Lower lobe of right lung (tissue), 2 donors: Measurements from ENCODE around the gene AOPEP. TPM values are rescaled to one million over a fixed set of nuclear protein-coding genes. Genes with fewer than 3 reads are reported as not detected.

ENCODE experiments used
- ATAC-seq, 2 donors: fragments of 200-7000 bp; cut with Tn5 transposase; one replicate each; pipeline ENCODE4 v1.9.1; 2020 to 2022; ENCODE audit warnings: mild to moderate bottlenecking in 2 of 2, moderate library complexity in 2 of 2
- DNase-seq: peaks from one replicate; pipeline ENCODE4 v3.0.0-alpha.2; 2020
- H3K27ac ChIP-seq: fragments of 200-600 bp; one replicate; pipeline ENCODE4 v1.8.0; 2022
- H3K27me3 ChIP-seq: fragments of 200-600 bp; one replicate; pipeline ENCODE4 v1.8.0; 2022; ENCODE audit warnings: low read depth
- H3K36me3 ChIP-seq: fragments of 200-600 bp; one replicate; pipeline ENCODE4 v1.8.0; 2022; ENCODE audit warnings: mild to moderate bottlenecking
- H3K4me1 ChIP-seq: fragments of 200-600 bp; one replicate; pipeline ENCODE4 v1.8.0; 2022
- H3K4me3 ChIP-seq: fragments of 200-600 bp; one replicate; pipeline ENCODE4 v1.8.0; 2022; ENCODE audit warnings: mild to moderate bottlenecking
- H3K9me3 ChIP-seq: fragments of 200-600 bp; one replicate; pipeline ENCODE4 v1.8.0; 2022
- intact Hi-C: fragments of 100-400 bp; cut with DNase I; formaldehyde crosslinking; loops from one replicate; pipeline ENCODE4 v1.11.0; 2022
- total RNA-seq: library from RNA; stranded (reverse); fragmentation: NEBNext Ultra II Directional; extraction: Animal tissue kit (Norgen Biotek cat#: 25700); gene quantifications from one replicate; pipeline ENCODE4 v1.2.1, GENCODE V29; 2021
- TF ChIP-seq, protein P1 (sequence below): fragments of 200-600 bp; IDR thresholded peaks from one replicate; pipeline ENCODE4 v1.8.0; 2022; ENCODE audit warnings: antibody characterized with exemption, mild to moderate bottlenecking
- donor health status: DM: no; HTN: yes; CAD: no; lungs with severe emphysema.

AOPEP gene
- total RNA-seq, 1 donor from 2014 or later = 63.7 TPM

DNA sequence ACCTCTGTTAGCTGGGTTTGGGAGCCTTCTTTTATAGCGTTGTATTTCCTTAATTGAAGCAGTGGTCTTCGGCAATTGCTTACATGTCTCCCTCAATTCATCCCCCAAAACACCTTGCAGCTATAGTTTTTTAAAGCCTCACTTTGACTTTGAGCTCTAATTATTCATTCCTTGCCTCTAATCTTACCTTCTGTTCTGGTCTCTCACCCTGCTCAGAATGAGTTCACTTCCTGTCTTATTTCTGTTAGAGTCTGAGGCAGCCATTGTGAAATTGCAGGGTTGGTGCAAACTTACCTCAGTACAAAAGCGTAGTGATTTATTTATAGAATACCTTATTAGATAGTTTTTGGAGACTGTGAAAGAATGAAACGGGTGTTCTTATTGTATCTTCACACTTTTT lies 35.0 kb downstream of the AOPEP start:
- H3K9me3 ChIP-seq = no peaks in the 10 kb centered on the region

DNA sequence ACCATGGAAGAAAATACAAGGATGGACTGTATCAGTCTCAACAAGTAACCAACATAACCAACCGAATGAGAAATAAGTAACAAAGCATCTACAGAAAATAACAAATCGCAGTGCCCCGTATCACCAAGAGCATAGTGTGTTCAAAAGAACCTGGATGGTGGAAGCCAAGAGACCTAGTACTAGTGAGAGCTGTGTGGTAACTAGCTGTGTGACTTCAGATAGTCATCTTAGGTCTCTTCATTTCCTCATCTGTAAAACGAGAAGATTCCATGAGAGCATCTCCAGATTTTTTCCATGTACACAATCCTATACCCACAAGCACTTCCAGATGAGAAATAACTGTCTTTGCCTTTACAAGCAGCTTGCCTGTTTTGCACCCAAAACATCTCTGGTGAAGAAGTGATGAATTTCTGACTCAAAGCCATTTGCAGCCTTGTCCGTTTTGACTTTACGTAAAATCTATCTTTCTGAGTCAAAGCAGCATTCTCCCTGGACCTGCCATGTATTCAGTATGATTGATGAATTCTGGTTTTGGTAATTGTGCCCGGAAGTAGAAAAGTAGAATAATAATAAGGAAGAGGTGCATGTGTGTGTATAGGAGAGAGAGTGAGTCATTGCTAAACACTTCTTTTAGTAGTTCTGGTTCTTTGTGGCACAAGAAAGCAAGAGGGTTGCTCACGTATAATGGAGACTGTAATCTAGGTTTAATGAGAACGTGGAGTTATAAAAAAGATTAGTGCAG lies 41.0 kb downstream of the AOPEP start:
- H3K27ac ChIP-seq = no peak overlapping the region
- no peaks in the 10 kb centered on the region for H3K27me3 ChIP-seq
- TF ChIP-seq, protein P1, sequence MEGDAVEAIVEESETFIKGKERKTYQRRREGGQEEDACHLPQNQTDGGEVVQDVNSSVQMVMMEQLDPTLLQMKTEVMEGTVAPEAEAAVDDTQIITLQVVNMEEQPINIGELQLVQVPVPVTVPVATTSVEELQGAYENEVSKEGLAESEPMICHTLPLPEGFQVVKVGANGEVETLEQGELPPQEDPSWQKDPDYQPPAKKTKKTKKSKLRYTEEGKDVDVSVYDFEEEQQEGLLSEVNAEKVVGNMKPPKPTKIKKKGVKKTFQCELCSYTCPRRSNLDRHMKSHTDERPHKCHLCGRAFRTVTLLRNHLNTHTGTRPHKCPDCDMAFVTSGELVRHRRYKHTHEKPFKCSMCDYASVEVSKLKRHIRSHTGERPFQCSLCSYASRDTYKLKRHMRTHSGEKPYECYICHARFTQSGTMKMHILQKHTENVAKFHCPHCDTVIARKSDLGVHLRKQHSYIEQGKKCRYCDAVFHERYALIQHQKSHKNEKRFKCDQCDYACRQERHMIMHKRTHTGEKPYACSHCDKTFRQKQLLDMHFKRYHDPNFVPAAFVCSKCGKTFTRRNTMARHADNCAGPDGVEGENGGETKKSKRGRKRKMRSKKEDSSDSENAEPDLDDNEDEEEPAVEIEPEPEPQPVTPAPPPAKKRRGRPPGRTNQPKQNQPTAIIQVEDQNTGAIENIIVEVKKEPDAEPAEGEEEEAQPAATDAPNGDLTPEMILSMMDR = no peak
- H3K9me3 ChIP-seq = no peaks in the 10 kb centered on the region
- H3K4me3 ChIP-seq = no peak overlapping the region
- no peaks in the 10 kb centered on the region for H3K36me3 ChIP-seq
- ATAC-seq = no peak
- intact Hi-C loops = no loop called here
- H3K4me1 ChIP-seq = no peaks in the 10 kb centered on the region
- DNase-seq = no peak

More for the DNA sequence above, 35.0 kb downstream of the AOPEP start:
- DNase-seq = no peak
- no peaks in the 10 kb centered on the region for H3K4me1 ChIP-seq
- H3K27ac ChIP-seq = no peak overlapping the region
- TF ChIP-seq, protein P1 = no peak
- ATAC-seq = no peak
- intact Hi-C loops = no loop called here
- H3K36me3 ChIP-seq = peaks cover 16% of the 10 kb centered on the region
- no peak overlapping the region for H3K4me3 ChIP-seq
- no peaks in the 10 kb centered on the region for H3K27me3 ChIP-seq

DNA sequence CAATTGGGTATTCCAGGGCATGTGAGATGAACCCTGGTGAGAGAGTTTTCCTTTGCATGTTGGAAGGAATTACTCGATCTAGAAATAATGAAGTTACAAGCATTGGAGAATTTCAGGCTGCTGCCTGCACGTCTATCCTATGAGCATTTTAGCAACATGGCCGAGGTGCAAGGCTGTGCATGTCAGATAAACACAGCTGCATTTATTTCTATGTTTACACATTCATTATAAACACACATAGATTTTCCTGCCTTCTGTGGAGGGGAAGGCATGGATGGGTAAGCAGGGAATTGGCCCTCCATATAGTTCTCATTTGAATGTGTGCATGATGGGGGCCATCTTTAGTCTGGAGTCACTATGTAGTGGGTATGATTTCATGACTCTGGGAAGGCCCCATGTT lies 42.3 kb downstream of the AOPEP start:
- intact Hi-C loops = no loop called here
- TF ChIP-seq, protein P1 = no peak
- DNase-seq (no peak), ATAC-seq (no peak)
- no peaks in the 10 kb centered on the region for H3K9me3 ChIP-seq
- no peaks in the 10 kb centered on the region for H3K4me1 ChIP-seq
- H3K27ac ChIP-seq = no peak overlapping the region
- no peaks in the 10 kb centered on the region for H3K27me3 ChIP-seq
- H3K4me3 ChIP-seq = no peak overlapping the region
- no peaks in the 10 kb centered on the region for H3K36me3 ChIP-seq

DNA sequence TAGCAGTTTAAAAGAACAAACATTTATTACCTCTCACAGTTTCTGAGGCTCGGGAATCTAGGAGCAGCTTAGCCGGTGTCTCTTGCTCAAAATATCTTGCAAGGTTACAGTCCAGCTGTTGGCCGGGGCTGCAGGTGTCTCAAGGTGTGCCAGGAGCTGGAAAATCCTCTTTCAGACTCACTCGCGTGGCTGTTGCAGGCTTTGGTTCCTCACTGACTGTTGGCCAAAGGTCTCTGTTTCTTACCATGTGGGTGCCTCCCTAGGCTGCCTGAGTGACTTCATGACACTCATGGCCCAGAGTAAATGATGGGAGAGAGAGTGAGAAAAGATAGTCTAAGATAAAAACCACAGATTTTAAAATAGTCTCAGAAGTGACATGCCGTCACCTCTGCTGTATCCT lies 43.8 kb downstream of the AOPEP start:
- ATAC-seq (no peak), DNase-seq (no peak)
- Histone ChIP-seq H3K4me1 (no peaks in the 10 kb centered on the region), H3K27ac (no peak overlapping the region), H3K27me3 (no peaks in the 10 kb centered on the region), H3K9me3 (no peaks in the 10 kb centered on the region), H3K36me3 (no peaks in the 10 kb centered on the region), H3K4me3 (no peak overlapping the region)
- intact Hi-C loops = no loop called here
- TF ChIP-seq, protein P1 = no peak

DNA sequence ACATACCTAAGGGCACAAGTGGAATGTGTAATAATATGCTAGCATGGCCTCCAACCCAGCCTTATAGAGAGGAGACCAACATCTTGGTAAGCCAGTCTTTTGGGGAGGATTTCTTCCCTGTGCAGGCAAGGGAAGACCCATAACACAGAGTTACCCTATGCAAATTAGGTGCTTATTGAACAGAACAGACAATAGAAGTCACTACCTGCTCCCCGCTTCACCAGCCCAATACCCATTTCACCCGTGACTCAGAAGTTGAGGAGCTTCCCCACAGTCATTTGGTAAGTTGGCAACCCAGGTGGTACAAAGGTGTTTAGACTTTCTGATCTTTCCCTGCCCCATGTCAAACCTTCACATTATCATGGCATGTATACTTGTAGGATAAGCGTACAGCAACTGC lies 44.6 kb downstream of the AOPEP start:
- H3K27ac ChIP-seq = no peak overlapping the region
- DNase-seq (no peak), ATAC-seq (no peak)
- no peaks in the 10 kb centered on the region for H3K9me3 ChIP-seq
- intact Hi-C loops = no loop called here
- H3K4me3 ChIP-seq = no peak overlapping the region
- no peaks in the 10 kb centered on the region for H3K4me1 ChIP-seq
- TF ChIP-seq, protein P1 = no peak
- no peaks in the 10 kb centered on the region for H3K27me3 ChIP-seq
- H3K36me3 ChIP-seq = no peaks in the 10 kb centered on the region
